Measurements from ENCODE around the gene TBL2.
"Not testable (repeated sequence)": the region's sequence is repeated elsewhere in the genome, so short reads cannot be mapped to it uniquely, and the experiment has no call there.

TBL2 gene

GRCh38 chr7:73578342-73579128, at the start of gene TBL2:
Gene TBL2 (minus strand): TSS chr7:73578579. CDS start chr7:73578549, 30 bp downstream.
- peak; percentile 97 for DNase-seq (ENCODE audit: low read depth)

- DNase-seq (ENCODE audit: low read depth), result no peak
Measured at GRCh38 chr7:73626814-73627213, 48.4 kb upstream of the TBL2 start.

- no peak for DNase-seq (ENCODE audit: low read depth)
Measured at GRCh38 chr7:73625276-73625675, 46.9 kb upstream of the TBL2 start.

GRCh38 chr7:73624669-73625001, 46.3 kb upstream of the TBL2 start:
- DNase-seq (ENCODE audit: low read depth), result no peak

- DNase-seq (ENCODE audit: low read depth), result no peak
Measured at GRCh38 chr7:73623798-73624668, 45.7 kb upstream of the TBL2 start, which contains the start of gene MLXIPL. Gene MLXIPL (minus strand): TSS chr7:73624522. CDS start chr7:73624492, 30 bp downstream.

- DNase-seq (ENCODE audit: low read depth), result peak; percentile 15
Measured at GRCh38 chr7:73622909-73623797, 44.8 kb upstream of the TBL2 start.

GRCh38 chr7:73622527-73622908, 44.1 kb upstream of the TBL2 start:
- DNase-seq (ENCODE audit: low read depth), result no peak

- DNase-seq (ENCODE audit: low read depth), result no peak
Measured at GRCh38 chr7:73621168-73622063, 43.0 kb upstream of the TBL2 start.

GRCh38 chr7:73619394-73619793, 41.0 kb upstream of the TBL2 start:
- not testable (repeated sequence) for DNase-seq (ENCODE audit: low read depth)

- DNase-seq (ENCODE audit: low read depth), result no peak
Measured at GRCh38 chr7:73618538-73618937, 40.2 kb upstream of the TBL2 start.

GRCh38 chr7:73617520-73617919, 39.1 kb upstream of the TBL2 start:
- not testable (repeated sequence) for DNase-seq (ENCODE audit: low read depth)

GRCh38 chr7:73615886-73616285, 37.5 kb upstream of the TBL2 start:
- DNase-seq (ENCODE audit: low read depth), result peak; percentile 17

GRCh38 chr7:73614937-73615336, 36.6 kb upstream of the TBL2 start:
- not testable (repeated sequence) for DNase-seq (ENCODE audit: low read depth)

GRCh38 chr7:73613954-73614735, 35.8 kb upstream of the TBL2 start:
- no peak for DNase-seq (ENCODE audit: low read depth)

- DNase-seq (ENCODE audit: low read depth), result no peak
Measured at GRCh38 chr7:73612598-73613269, 34.4 kb upstream of the TBL2 start.

- DNase-seq (ENCODE audit: low read depth), result no peak
Measured at GRCh38 chr7:73611017-73611555, 32.7 kb upstream of the TBL2 start.

- no peak for DNase-seq (ENCODE audit: low read depth)
Measured at GRCh38 chr7:73610105-73610504, 31.7 kb upstream of the TBL2 start.

GRCh38 chr7:73607692-73607983, 29.3 kb upstream of the TBL2 start:
- not testable (repeated sequence) for DNase-seq (ENCODE audit: low read depth)
